Right atrium auricular region (tissue), 2 donors: Measurements from ENCODE around the gene HADHA. TPM values are rescaled to one million over a fixed set of nuclear protein-coding genes. Genes with fewer than 3 reads are reported as not detected.

ENCODE experiments used
- DNase-seq: peaks from one replicate; pipeline ENCODE4 v3.0.0-alpha.2; 2019; ENCODE audit warnings: low spot score
- H3K27ac ChIP-seq, 2 donors: fragments of 200-600 bp; sonication (generic); 1 replicate in 1 of 2; 2 replicates in 1 of 2; pipeline ENCODE4 v1.5.1; 2016 to 2019
- H3K27me3 ChIP-seq, 2 donors: fragments of 200-600 bp; sonication (generic); one replicate each; pipeline versions ENCODE4 v1.5.1 to v1.6.0; 2017 to 2019
- H3K36me3 ChIP-seq: fragments of 200-600 bp; sonication (generic); one replicate; pipeline ENCODE4 v1.5.1; 2016
- H3K4me1 ChIP-seq, 2 donors: fragments of 200-600 bp; sonication (generic); one replicate each; pipeline versions ENCODE4 v1.5.1 to v1.6.0; 2017 to 2019
- H3K4me3 ChIP-seq, 2 donors: fragments of 200-600 bp; sonication (generic); 1 replicate in 1 of 2; 2 replicates in 1 of 2; pipeline ENCODE4 v1.5.1; 2017 to 2019; ENCODE audit warnings: mild to moderate bottlenecking in 1 of 2, moderate library complexity in 1 of 2
- H3K9me3 ChIP-seq, 2 donors: fragments of 200-600 bp; sonication (generic); one replicate each; pipeline ENCODE4 v1.5.1; 2019
- total RNA-seq, 2 donors: library from RNA; depleted of rRNA; stranded (reverse); fragments of >200 nt; gene quantifications; one replicate each; pipeline ENCODE4 v1.1.0, GENCODE V29; 2016
- TF ChIP-seq, protein P1 (sequence below), 2 donors: fragments of 200-600 bp; sonication (generic); IDR thresholded peaks; one replicate each; pipeline ENCODE4 v1.5.1; 2019; ENCODE audit warnings: antibody characterized with exemption in 2 of 2

HADHA gene
- total RNA-seq, 2 donors from 2014 or later = 333 to 364 TPM

DNA sequence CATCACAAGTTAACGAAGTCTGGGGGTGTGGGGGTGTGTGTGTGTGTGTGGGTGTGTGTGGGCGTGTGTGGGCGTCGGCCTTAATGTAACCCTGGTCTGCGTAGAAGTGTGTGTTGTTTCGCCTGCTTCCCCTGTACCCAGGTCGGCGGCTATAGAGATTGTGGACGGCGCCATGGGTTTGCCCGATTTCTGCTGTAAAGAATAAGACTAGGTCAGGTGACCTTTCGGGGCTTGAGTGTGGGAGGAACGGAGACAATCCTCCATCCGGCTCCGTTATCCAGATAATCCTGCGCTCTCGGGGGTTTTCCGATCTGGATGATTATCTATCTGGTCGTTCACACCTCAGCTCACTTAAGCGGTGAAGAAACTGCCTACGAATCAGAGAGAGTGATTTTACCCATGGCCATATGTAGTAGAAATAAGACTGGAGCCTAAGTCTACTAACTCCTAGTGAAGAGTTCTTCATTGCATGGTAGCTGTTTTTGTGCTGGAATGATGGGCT is 850 bp upstream of the HADHA start:
- Histone ChIP-seq H3K36me3 (no peaks in the 10 kb centered on the region), H3K4me3 (peak overlapping the region; percentile 77 to 81), H3K9me3 (no peaks in the 10 kb centered on the region), H3K4me1 (peaks cover 0 to 43% of the 10 kb centered on the region in 2 donors), H3K27me3 (no peaks in the 10 kb centered on the region), H3K27ac (peak overlapping the region; percentile 93 to 96)
- TF ChIP-seq, protein P1, sequence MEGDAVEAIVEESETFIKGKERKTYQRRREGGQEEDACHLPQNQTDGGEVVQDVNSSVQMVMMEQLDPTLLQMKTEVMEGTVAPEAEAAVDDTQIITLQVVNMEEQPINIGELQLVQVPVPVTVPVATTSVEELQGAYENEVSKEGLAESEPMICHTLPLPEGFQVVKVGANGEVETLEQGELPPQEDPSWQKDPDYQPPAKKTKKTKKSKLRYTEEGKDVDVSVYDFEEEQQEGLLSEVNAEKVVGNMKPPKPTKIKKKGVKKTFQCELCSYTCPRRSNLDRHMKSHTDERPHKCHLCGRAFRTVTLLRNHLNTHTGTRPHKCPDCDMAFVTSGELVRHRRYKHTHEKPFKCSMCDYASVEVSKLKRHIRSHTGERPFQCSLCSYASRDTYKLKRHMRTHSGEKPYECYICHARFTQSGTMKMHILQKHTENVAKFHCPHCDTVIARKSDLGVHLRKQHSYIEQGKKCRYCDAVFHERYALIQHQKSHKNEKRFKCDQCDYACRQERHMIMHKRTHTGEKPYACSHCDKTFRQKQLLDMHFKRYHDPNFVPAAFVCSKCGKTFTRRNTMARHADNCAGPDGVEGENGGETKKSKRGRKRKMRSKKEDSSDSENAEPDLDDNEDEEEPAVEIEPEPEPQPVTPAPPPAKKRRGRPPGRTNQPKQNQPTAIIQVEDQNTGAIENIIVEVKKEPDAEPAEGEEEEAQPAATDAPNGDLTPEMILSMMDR (IDR thresholded peaks at IDR 0.05) = no peak
- no peak for DNase-seq

GRCh38 chr2:26243470-26244308 is 743 bp downstream of the HADHA start:
- Histone ChIP-seq H3K27ac (peak overlapping the region; percentile 93 to 96), H3K27me3 (no peaks in the 10 kb centered on the region), H3K4me1 (peaks cover 0 to 56% of the 10 kb centered on the region in 2 donors), H3K9me3 (no peaks in the 10 kb centered on the region), H3K4me3 (peak overlapping the region; percentile 77 to 81), H3K36me3 (peaks cover 5% of the 10 kb centered on the region)
- TF ChIP-seq, protein P1 (IDR thresholded peaks at IDR 0.05) = no peak
- no peak for DNase-seq

- Histone ChIP-seq H3K36me3 (peaks cover 22% of the 10 kb centered on the region), H3K4me3 (peak overlapping the region in 1 of 2 donors; percentile 10), H3K4me1 (peaks cover 0 to 64% of the 10 kb centered on the region in 2 donors), H3K9me3 (no peaks in the 10 kb centered on the region), H3K27ac (peak overlapping the region in 1 of 2 donors; percentile 93), H3K27me3 (no peaks in the 10 kb centered on the region)
- no peak for DNase-seq
- TF ChIP-seq, protein P1 (IDR thresholded peaks at IDR 0.05) = no peak
Observed at GRCh38 chr2:26241928-26242436, 2.5 kb downstream of the HADHA start.

DNA sequence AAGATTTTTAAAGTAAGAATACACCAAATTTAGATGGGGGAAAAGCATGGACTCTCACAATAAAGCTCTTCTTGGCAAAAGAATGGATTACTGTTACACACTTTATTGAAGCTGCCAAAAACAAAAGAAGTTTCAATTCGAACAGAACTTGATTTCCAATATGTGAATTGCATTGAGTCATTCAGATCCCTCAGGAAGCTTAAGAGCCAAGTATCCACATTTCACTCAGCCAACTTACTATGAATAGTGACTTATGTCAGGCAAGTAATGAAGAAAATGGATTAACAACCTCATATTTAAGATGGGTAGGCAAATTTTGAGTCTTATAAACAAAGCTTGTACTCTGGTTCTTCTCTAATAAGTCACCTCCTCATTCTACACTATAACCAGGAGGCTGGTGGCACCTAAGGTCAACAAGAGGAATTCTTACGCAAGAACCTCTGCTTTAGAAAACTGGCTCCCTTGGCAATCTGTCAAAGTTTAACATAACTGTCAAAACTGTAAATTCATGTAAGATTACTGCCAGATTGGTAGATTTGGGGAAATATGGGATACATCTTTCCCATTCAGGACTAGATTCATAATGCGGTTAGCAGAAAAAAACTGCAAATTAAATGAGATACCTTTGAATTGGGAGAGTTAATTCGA is 6.0 kb downstream of the HADHA start:
- Histone ChIP-seq H3K9me3 (no peaks in the 10 kb centered on the region), H3K4me3 (no peak overlapping the region), H3K36me3 (peaks cover 57% of the 10 kb centered on the region), H3K27ac (peak overlapping the region in 1 of 2 donors; percentile 93), H3K27me3 (no peaks in the 10 kb centered on the region), H3K4me1 (peaks cover 0 to 47% of the 10 kb centered on the region in 2 donors)
- TF ChIP-seq, protein P1 (IDR thresholded peaks at IDR 0.05) = no peak
- no peak for DNase-seq

GRCh38 chr2:26237868-26238267 is 6.6 kb downstream of the HADHA start:
- TF ChIP-seq, protein P1 (IDR thresholded peaks at IDR 0.05) = no peak
- H3K4me1 ChIP-seq = peaks cover 0 to 41% of the 10 kb centered on the region in 2 donors

More at GRCh38 chr2:26237868-26238267, 6.6 kb downstream of the HADHA start:
- H3K9me3 ChIP-seq = no peaks in the 10 kb centered on the region
- no peaks in the 10 kb centered on the region for H3K27me3 ChIP-seq
- H3K27ac ChIP-seq = peak overlapping the region in 1 of 2 donors; percentile 93
- H3K4me3 ChIP-seq = no peak overlapping the region
- H3K36me3 ChIP-seq = peaks cover 63% of the 10 kb centered on the region
- no peak for DNase-seq
